HG03521 (cell line): Measurements from ENCODE around the gene ANO2.

Experiments
- ATAC-seq: cut with Tn5 transposase; IDR thresholded peaks from one replicate; pipeline ENCODE4 v1.9.1; 2021; ENCODE audit warnings: mild to moderate bottlenecking, moderate library complexity; ENCODE audit not compliant: unreplicated experiment

Gene ANO2

GRCh38 chr12:5921027-5921909, 23.8 kb downstream of the ANO2 start:
- no peak for ATAC-seq

DNA sequence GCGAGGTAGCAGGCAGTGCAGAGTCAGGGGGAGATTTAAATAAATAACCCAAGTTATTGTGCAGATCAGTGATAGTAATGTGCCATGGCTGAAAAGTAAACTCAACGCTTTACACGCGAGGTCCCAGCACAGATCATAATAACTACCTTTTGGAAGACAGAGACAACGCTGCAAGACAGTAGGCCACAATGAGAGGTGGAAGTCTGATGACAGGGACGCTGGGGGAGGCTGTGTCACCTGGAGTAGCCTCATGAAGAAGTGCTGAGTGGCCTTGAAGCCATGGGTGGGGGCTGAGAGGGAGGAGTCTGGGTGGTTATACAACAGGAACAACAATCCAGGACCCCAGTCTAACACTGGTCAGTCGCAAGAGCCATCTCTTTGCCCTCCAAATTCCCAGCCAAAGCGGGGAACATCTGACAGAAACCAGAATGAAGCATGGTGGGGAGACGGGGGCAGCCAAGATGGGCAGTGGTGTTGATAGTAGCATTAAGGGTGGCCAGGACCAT, 28.2 kb downstream of the ANO2 start:
- ATAC-seq = no peak

GRCh38 chr12:5915511-5915910, 29.5 kb downstream of the ANO2 start:
- no peak for ATAC-seq

DNA sequence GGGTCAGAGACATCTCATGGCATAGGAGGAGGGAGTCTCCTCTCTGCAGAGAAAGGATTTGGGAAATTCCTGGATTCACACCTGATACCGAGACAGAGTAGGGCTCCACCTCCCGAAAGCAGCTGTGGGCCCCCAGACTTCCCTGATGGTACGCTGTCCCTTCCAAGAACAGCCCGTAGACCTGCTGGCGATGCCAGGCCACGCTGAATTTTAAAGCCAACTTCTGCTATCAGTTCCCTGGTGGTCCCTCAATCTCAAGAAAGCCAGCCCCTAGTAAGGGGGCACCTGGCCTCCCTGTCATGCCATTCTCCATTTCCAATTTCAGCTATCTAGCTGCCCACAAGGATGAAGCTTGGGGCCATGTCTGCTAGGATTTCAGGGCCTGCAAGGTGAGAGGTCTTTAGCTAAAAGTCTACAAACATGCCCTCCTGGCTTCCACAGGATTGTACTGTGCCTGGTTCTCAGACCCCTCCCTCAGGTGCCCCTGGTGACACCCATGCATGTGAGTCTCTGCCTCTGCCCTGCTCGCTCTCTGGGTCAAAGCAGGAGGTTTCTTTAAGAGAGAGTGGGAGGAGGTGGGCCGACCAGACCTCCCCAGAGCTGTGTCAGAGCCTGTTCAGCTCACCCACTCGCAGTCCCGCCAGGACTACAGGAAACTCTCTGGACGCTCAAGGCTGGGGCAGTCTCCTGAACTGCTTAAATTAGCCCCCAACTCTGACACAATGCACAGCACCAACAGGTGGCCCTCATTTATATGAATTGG, 30.5 kb downstream of the ANO2 start:
- no peak for ATAC-seq

- no peak for ATAC-seq
Measured at GRCh38 chr12:5913387-5913786, 31.7 kb downstream of the ANO2 start.

DNA sequence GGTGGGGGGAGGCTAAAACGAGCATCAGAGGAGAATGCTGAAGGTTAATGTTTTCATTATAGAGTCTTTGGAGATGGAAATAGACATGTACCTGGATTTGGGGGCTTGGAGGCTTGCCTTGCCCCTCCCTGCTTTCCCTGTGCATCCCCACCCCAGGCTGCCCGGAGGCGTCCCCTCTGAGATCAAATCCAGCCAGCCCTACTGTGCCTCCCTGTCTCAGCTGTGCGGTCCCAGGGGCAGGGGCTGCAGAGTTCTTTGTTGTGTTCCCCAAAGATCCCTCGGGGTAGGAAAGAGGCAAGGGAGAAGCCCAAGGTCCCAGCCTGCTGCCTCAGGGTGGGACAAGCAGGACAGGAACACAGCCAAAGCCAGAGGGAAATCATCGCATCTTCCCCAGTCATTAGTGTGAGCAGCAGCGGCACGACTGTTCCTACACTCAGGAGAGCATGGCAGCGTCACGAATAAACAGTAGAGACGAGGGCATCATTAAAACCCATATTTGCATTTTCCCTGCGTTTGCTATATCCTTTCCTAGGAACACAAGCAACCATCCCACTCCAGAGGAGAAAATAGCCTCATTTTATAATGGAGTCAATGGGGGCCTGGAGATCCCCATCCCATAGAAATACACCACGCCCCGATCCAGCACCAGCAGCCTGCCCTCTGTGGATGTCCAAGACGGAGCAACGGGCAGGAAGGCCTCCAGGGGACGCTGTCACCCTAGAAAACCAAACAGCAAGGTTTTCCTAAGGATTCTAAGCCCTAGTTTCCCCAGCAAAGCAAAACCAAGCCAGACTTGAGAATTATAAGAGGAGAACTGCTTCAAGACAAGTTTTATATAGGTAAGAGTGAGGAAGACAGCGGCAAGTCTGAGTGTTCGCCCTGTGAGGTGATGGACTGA, 32.4 kb downstream of the ANO2 start:
- ATAC-seq = no peak

- no peak for ATAC-seq
Measured at GRCh38 chr12:5912011-5912410, 33.0 kb downstream of the ANO2 start.

DNA sequence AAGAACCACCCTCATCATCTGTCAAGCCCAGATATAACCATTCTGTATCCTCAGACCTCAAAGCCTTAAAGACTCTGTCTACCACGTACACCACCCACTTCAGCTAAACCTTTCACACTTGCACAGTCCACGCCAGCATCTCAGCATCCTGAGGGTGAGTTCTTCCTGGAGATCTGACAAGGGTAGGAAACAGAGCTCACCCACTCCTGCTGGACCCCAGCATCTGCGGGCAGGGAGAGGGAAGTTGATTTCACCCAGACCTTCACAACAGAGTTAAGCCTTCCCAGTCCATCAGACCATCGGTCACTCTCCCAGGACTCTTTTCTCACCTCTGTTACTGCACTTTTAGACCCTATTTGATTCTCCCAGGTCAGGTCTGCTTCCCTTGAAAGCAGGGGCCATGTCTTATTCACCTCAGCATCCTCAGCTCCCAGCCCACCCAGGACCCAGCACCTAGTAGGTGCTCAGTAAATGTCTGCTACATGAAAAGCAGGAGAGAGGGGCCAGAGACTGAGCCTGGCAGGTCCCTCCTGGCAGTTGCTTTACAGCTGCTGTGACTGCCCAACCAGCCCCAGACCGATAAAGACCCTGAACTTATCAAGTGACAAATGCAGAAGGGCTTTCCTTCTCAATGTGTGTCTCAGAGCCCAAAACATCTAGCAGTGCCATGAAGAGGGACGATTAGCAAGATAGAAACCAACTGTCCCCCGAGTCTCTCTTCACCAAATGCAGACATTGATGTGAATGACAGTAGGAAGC, 34.1 kb downstream of the ANO2 start:
- ATAC-seq = no peak

- ATAC-seq = no peak
Measured at GRCh38 chr12:5909560-5909959, 35.5 kb downstream of the ANO2 start.

DNA sequence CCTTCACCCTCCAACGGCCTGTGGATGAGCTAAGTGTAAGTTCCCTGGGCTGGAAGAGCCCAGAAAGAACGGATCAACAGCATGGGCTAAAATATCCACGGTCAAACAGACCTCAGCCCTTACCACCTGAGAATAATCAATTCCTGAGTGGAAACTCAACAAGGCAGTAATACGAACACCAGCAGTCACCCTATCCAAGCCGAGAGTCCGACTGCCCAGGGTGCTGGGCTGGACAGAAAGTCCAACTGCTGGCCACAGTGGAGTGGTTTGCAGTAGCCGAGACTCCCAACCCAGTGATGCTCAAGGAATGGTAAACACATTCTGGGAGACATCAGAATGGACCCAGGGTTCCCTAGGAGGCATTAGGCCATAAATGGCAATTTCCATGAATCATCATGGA, 36.8 kb downstream of the ANO2 start:
- ATAC-seq = no peak

GRCh38 chr12:5907807-5908206, 37.3 kb downstream of the ANO2 start:
- ATAC-seq = no peak

- no peak for ATAC-seq
Measured at GRCh38 chr12:5905757-5906156, 39.3 kb downstream of the ANO2 start.

- no peak for ATAC-seq
Measured at GRCh38 chr12:5904969-5905368, 40.1 kb downstream of the ANO2 start.

DNA sequence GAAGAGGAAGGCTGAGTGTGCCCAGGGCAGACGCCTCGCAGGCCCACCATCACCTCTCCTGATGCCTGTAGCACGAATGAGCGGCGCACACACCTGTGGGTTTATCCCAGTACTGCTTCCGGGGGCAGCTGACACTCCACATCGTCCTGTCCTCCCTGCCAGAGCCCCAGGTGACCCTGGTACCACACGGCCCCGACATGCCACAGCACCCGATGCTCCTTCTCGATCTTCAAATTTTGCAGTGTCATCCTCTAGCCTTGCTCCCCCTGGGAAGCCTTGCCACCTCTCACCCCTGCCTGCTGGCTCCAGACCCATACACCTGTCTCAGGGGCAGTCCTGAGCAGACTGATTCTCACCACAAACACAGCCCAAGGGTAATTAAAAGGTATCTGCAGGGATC, 40.6 kb downstream of the ANO2 start:
- no peak for ATAC-seq

DNA sequence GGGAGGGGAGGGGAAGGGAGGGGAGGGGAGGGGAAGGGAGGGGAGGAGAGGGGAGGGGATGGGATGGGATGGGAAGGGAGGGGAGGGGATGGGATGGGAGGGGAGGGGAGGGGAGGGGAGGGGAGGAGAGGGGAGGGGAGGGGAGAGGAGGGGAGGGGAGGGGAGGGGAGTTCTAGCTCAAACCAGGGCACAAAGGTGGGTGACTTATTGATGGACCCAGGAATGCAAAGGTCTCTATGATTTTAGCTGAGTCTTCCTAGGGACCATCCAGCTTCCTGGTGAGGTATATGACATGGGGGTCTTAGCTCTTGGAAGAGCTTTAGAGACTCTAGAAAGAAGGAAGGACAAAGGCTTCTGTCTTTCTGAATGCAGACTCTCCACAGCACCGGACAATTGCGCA, 42.3 kb downstream of the ANO2 start:
- ATAC-seq = no peak

GRCh38 chr12:5901416-5901815, 43.6 kb downstream of the ANO2 start:
- no peak for ATAC-seq

- ATAC-seq = no peak
Measured at GRCh38 chr12:5900533-5901205, 44.4 kb downstream of the ANO2 start.

- ATAC-seq = no peak
Measured at GRCh38 chr12:5900076-5900475, 45.0 kb downstream of the ANO2 start.

DNA sequence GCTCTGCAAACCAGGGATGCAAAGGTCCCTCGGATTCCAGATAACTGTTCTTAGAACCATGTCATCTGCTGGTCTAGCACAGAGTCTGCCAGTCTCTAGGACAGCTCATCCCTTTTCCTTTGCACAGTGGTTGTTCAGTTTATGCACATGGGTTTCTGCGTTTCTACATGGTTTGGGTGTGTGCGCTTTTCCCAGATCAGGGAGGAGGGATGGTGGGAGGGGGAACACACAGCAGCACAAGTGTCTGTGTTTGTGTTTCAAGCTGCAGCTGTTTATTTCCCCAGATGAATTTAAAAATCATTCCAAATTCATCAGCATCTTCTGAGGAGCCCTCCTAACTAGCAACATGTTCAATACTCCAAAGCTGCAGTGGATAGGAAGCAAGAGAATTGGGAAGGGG, 45.4 kb downstream of the ANO2 start:
- ATAC-seq = no peak

- ATAC-seq = no peak
Measured at GRCh38 chr12:5898874-5899273, 46.2 kb downstream of the ANO2 start.
